H1 (cell line): ENCODE data around the gene PCDH9. TPM values are rescaled to one million over a fixed set of nuclear protein-coding genes. Genes with fewer than 3 reads are reported as not detected.
A peak's percentile ranks its signal among the peaks of the same experiment; 100 is the strongest.

Experiments used
- CTCF ChIA-PET: fragments of 300-600 bp; sonication (Branson Sonifier 250); formaldehyde crosslinking; loops from one replicate; lab custom pipeline; 2021; ENCODE audit not compliant: partially characterized antibody; lab: Charles Lee
- POLR2A ChIA-PET: fragments of 300-600 bp; sonication (Branson Sonifier 250); formaldehyde crosslinking; loops from one replicate; lab custom pipeline; 2021; ENCODE audit warnings: inconsistent platforms; ENCODE audit not compliant: partially characterized antibody; lab: Charles Lee
- DNase-seq, 2 experiments: peaks; one replicate each; pipeline versions ENCODE4 v3.0.0 to v3.0.0-alpha.2; 2010 to 2022; ENCODE audit warnings: low spot score in 2 of 2, low read depth in 1 of 2, mixed read lengths in 1 of 2
- FAIRE-seq: peaks from 2 replicates; lab custom pipeline; 2011; peaks lifted over from hg19 to GRCh38; lab: Jason Lieb, UNC
- H2AFZ ChIP-seq: 2 replicates; pipeline ENCODE4 v1.8.1; 2012; ENCODE audit warnings: low read length, inconsistent platforms
- H2AK5ac ChIP-seq: 2 replicates; pipeline ENCODE4 v1.6.1; 2013; ENCODE audit warnings: low read depth, low read length
- H2BK120ac ChIP-seq: replicated peaks from 2 replicates; pipeline ENCODE3; 2013; ENCODE audit warnings: low read depth, low read length, inconsistent platforms
- H2BK12ac ChIP-seq: 2 replicates; pipeline ENCODE4 v1.6.1; 2013; ENCODE audit warnings: low read depth, low read length
- H2BK15ac ChIP-seq: 2 replicates; pipeline ENCODE4 v1.6.1; 2013; ENCODE audit warnings: low read length
- H2BK20ac ChIP-seq: 2 replicates; pipeline ENCODE4 v1.6.1; 2013; ENCODE audit warnings: low read length
- H2BK5ac ChIP-seq: 2 replicates; pipeline ENCODE4 v1.6.1; 2013; ENCODE audit warnings: low read depth, low read length
- H3K14ac ChIP-seq: 2 replicates; pipeline ENCODE4 v1.6.1; 2013; ENCODE audit warnings: inconsistent platforms; ENCODE audit not compliant: insufficient read length
- H3K18ac ChIP-seq: 2 replicates; pipeline ENCODE4 v1.6.1; 2013; ENCODE audit warnings: low read length; ENCODE audit errors: extremely low read depth
- H3K23ac ChIP-seq: 2 replicates; pipeline ENCODE4 v1.6.1; 2013; ENCODE audit warnings: inconsistent platforms; ENCODE audit not compliant: insufficient read length
- H3K23me2 ChIP-seq: 2 replicates; pipeline ENCODE4 v1.6.1; 2013; ENCODE audit warnings: low read depth, low read length
- H3K27ac ChIP-seq: 2 replicates; pipeline ENCODE4 v1.6.1; 2011; ENCODE audit warnings: low read depth, low read length, inconsistent platforms
- H3K27me3 ChIP-seq, 4 experiments: replicated peaks in 1 of 4; 1 replicate in 1 of 4; 2 replicates in 3 of 4; pipeline versions ENCODE4 v1.6.1 to v1.8.1; 2011 to 2013; ENCODE audit warnings: low read length in 3 of 4, mild to moderate bottlenecking in 3 of 4, inconsistent platforms in 2 of 4, mixed read lengths in 2 of 4, moderate library complexity in 1 of 4; ENCODE audit not compliant: control insufficient read depth in 3 of 4, insufficient read depth in 3 of 4; ENCODE audit errors: extremely low read depth in 1 of 4
- H3K36me3 ChIP-seq, 4 experiments: 2 replicates each; pipeline versions ENCODE4 v1.6.1 to v1.8.1; 2011 to 2013; ENCODE audit warnings: mild to moderate bottlenecking in 4 of 4, low read length in 3 of 4, moderate library complexity in 2 of 4, control low read depth in 1 of 4, inconsistent platforms in 1 of 4; ENCODE audit not compliant: insufficient read depth in 4 of 4, control insufficient read depth in 2 of 4
- H3K4ac ChIP-seq: replicated peaks from 2 replicates; pipeline ENCODE3; 2013; ENCODE audit warnings: low read length, low read depth, mixed read lengths, inconsistent platforms; ENCODE audit not compliant: insufficient read length
- H3K4me1 ChIP-seq, 4 experiments: replicated peaks in 1 of 4; 1 replicate in 1 of 4; 2 replicates in 3 of 4; pipeline versions ENCODE4 v1.6.1 to v1.8.1; 2011 to 2013; ENCODE audit warnings: low read length in 3 of 4, inconsistent platforms in 2 of 4, mixed read lengths in 1 of 4; ENCODE audit not compliant: insufficient read depth in 4 of 4, control insufficient read depth in 3 of 4
- H3K4me2 ChIP-seq, 2 experiments: 2 replicates each; pipeline versions ENCODE4 v1.6.1 to v1.8.1; 2011 to 2013; ENCODE audit warnings: low read depth in 2 of 2, low read length in 2 of 2, control low read depth in 1 of 2, inconsistent platforms in 1 of 2, mild to moderate bottlenecking in 1 of 2; ENCODE audit not compliant: insufficient read depth in 1 of 2
- H3K4me3 ChIP-seq, 4 experiments: fragments of 200-600, 300-600 bp in 1 of 4; sonication (generic), shearing (Covaris generic), sonication (Bioruptor Twin) in 1 of 4; 2 replicates each; pipeline versions ENCODE4 v1.5.1 to v1.8.1; 2011 to 2016; ENCODE audit warnings: low read length in 4 of 4, low read depth in 3 of 4, control low read depth in 2 of 4, inconsistent platforms in 2 of 4, mild to moderate bottlenecking in 2 of 4, mixed read lengths in 1 of 4, moderate library complexity in 1 of 4; ENCODE audit not compliant: insufficient read depth in 2 of 4; ENCODE audit errors: extremely low read depth in 1 of 4
- H3K56ac ChIP-seq: replicated peaks from 2 replicates; pipeline ENCODE3; 2013; ENCODE audit warnings: low read depth, mild to moderate bottlenecking, mixed read lengths, low read length, inconsistent platforms; ENCODE audit not compliant: insufficient read length
- H3K79me1 ChIP-seq: 2 replicates; pipeline ENCODE4 v1.6.1; 2013; ENCODE audit warnings: low read depth, low read length, control low read depth
- H3K79me2 ChIP-seq, 2 experiments: 2 replicates each; pipeline versions ENCODE4 v1.6.1 to v1.8.1; 2012 to 2013; ENCODE audit warnings: low read length in 2 of 2, mild to moderate bottlenecking in 2 of 2, inconsistent platforms in 1 of 2; ENCODE audit not compliant: insufficient read depth in 2 of 2, control insufficient read depth in 1 of 2
- H3K9ac ChIP-seq, 4 experiments: replicated peaks in 1 of 4; 1 replicate in 1 of 4; 2 replicates in 3 of 4; pipeline versions ENCODE4 v1.6.1 to v1.8.1; 2011 to 2013; ENCODE audit warnings: low read depth in 3 of 4, low read length in 3 of 4, control low read depth in 2 of 4, mild to moderate bottlenecking in 2 of 4, moderate library complexity in 2 of 4, inconsistent platforms in 1 of 4; ENCODE audit errors: extremely low read depth in 1 of 4
- H3K9me3 ChIP-seq, 2 experiments: 2 replicates each; pipeline versions ENCODE4 v1.6.1 to v1.8.1; 2012 to 2013; ENCODE audit warnings: mild to moderate bottlenecking in 2 of 2, moderate library complexity in 2 of 2, control low read depth in 1 of 2, inconsistent platforms in 1 of 2, low read depth in 1 of 2, low read length in 1 of 2, mixed read lengths in 1 of 2; ENCODE audit not compliant: insufficient read depth in 2 of 2
- H4K20me1 ChIP-seq, 2 experiments: replicated peaks in 1 of 2; 2 replicates each; pipeline versions ENCODE3 to v1.8.1; 2011 to 2013; ENCODE audit warnings: inconsistent platforms in 2 of 2, low read length in 2 of 2, mild to moderate bottlenecking in 1 of 2; ENCODE audit not compliant: insufficient read depth in 2 of 2, control insufficient read depth in 1 of 2
- H4K5ac ChIP-seq: 2 replicates; pipeline ENCODE4 v1.6.1; 2013; ENCODE audit warnings: low read length, low read depth, mixed read lengths, inconsistent platforms; ENCODE audit not compliant: insufficient read length
- H4K8ac ChIP-seq: 2 replicates; pipeline ENCODE4 v1.8.0; 2013; ENCODE audit warnings: mild to moderate bottlenecking, moderate library complexity, low read length, inconsistent platforms; ENCODE audit not compliant: insufficient read depth; ENCODE audit errors: extremely low read depth
- H4K91ac ChIP-seq: replicated peaks from 2 replicates; pipeline ENCODE3; 2013; ENCODE audit warnings: low read length, mixed read lengths, inconsistent platforms; ENCODE audit not compliant: insufficient read length
- ATF3 ChIP-seq: IDR thresholded peaks from 2 replicates; pipeline ENCODE4 v1.6.1; 2011; ENCODE audit warnings: low read depth, mild to moderate bottlenecking, low read length; ENCODE audit not compliant: insufficient read depth
- CHD1 ChIP-seq: IDR thresholded peaks from 2 replicates; pipeline ENCODE4 v1.6.1; 2012; ENCODE audit warnings: low read depth, low read length, improper control_type of control experiment
- EZH2 ChIP-seq: fragments of 200-600 bp; sonication (generic); IDR thresholded peaks from 2 replicates; pipeline ENCODE4 v1.7.1; 2012; ENCODE audit warnings: low read depth, mild to moderate bottlenecking, moderate library complexity, low read length, inconsistent platforms; ENCODE audit not compliant: severe bottlenecking
- JUN ChIP-seq: IDR thresholded peaks from 2 replicates; pipeline ENCODE4 v1.6.1; 2011; ENCODE audit warnings: low read depth, mild to moderate bottlenecking, improper control_type of control experiment, low read length
- MAX ChIP-seq: IDR thresholded peaks from 2 replicates; pipeline ENCODE4 v1.6.1; 2012; ENCODE audit warnings: inconsistent platforms
- RXRA ChIP-seq: IDR thresholded peaks from 2 replicates; pipeline ENCODE4 v1.6.1; 2011; ENCODE audit warnings: low read depth, mild to moderate bottlenecking, low read length, moderate library complexity; ENCODE audit not compliant: insufficient read depth
- WGBS, 2 experiments: shearing (Covaris generic) in 1 of 2; methylation state at CpG; one replicate each; pipeline versions ENCODE4 v1.1.6 to v1.1.7; 2013 to 2015; ENCODE audit warnings: low lambda C conversion rate in 2 of 2, mixed read lengths in 2 of 2, inconsistent platforms in 1 of 2, low coverage in 1 of 2, missing lambda C conversion rate in 1 of 2; ENCODE audit not compliant: insufficient replicate concordance in 2 of 2, insufficient coverage in 1 of 2, insufficient read length in 1 of 2; ENCODE audit errors: extremely low coverage in 1 of 2, missing lambda C conversion rate in 1 of 2; 5-methylcytosine and 5-hydroxymethylcytosine counted together
- polyA plus RNA-seq, 7 experiments: library from polyadenylated mRNA; depleted of rRNA in 3 of 7; stranded (reverse) in 5 of 7; unstranded in 2 of 7; fragments of >200 nt in 5 of 7; fragments of 200-250 nt in 2 of 7; gene quantifications; 1 replicate in 5 of 7; 2 replicates in 1 of 7; 4 replicates in 1 of 7; pipeline versions ENCODE4 v1.2.1 to v1.2.3, GENCODE V29; 2011 to 2013; ENCODE audit warnings: missing spikeins in 2 of 7, mixed read lengths in 2 of 7
- total RNA-seq: library from RNA; stranded (reverse); fragmentation: NEBNext Ultra II Directional; extraction: Animal tissue kit (Norgen Biotek cat#: 25700); gene quantifications from 2 replicates; pipeline ENCODE4 v1.2.1, GENCODE V29; 2021

The PCDH9 gene
- total and polyA plus RNA-seq, 2 of the 8 experiments (the other 6 are each of a cell fraction or from before 2014, with no cell fraction given), result 0.12 to 0.60 TPM

- H3K56ac ChIP-seq, result no peak overlapping the region
- no peak overlapping the region for H3K14ac ChIP-seq
- H3K9me3 ChIP-seq, result no peaks in the 10 kb centered on the region
- peak overlapping the region; percentile 96 for H2AFZ ChIP-seq
- TF ChIP-seq CHD1 (no peak), ATF3 (no peak), RXRA (no peak), MAX (no peak), JUN (no peak), EZH2 (no peak)
- TF ChIP-seq, all 59 proteins: peak for 0
- no peaks in the 10 kb centered on the region for H3K27me3 ChIP-seq
- no peak overlapping the region for H2AK5ac ChIP-seq
- H4K5ac ChIP-seq, result no peak overlapping the region
- H3K27ac ChIP-seq, result no peak overlapping the region
- no peak overlapping the region for H4K91ac ChIP-seq
- no peaks in the 10 kb centered on the region for H3K36me3 ChIP-seq
- H4K20me1 ChIP-seq, result no peaks in the 10 kb centered on the region
- no peak overlapping the region for H2BK12ac ChIP-seq
- no peak overlapping the region for H3K18ac ChIP-seq
- POLR2A ChIA-PET, result no interaction called here
- DNase-seq (no peak), FAIRE-seq (no peak)
- H4K8ac ChIP-seq, result no peak overlapping the region
- H3K79me1 ChIP-seq, result no peaks in the 10 kb centered on the region
- no peak overlapping the region for H2BK15ac ChIP-seq
- no peaks in the 10 kb centered on the region for H3K79me2 ChIP-seq
- no peak overlapping the region for H3K9ac ChIP-seq
- no peak overlapping the region for H2BK20ac ChIP-seq
- H3K4ac ChIP-seq, result no peak overlapping the region
- no peak overlapping the region for H2BK5ac ChIP-seq
- H3K23me2 ChIP-seq, result no peaks in the 10 kb centered on the region
- H2BK120ac ChIP-seq, result no peak overlapping the region
- H3K4me2 ChIP-seq, result no peak overlapping the region
- no peak overlapping the region for H3K4me3 ChIP-seq
- WGBS, 2 experiments, result 87% methylated on average over 10 of the region's 10 CpGs; no CpG with 5 or more reads in 1 of the 2 experiments
- no peak overlapping the region for H3K23ac ChIP-seq
- H3K4me1 ChIP-seq, result no peaks in the 10 kb centered on the region
- CTCF ChIA-PET, result no interaction called here
These were observed 392.9 kb downstream of the PCDH9 start for GRCh38 chr13:66837246-66837645.
